ENCODE results near the gene SCMH1. TPM values are rescaled to one million over a fixed set of nuclear protein-coding genes. Genes with fewer than 3 reads are reported as not detected.

The SCMH1 gene
- polyA plus RNA-seq (2013, experiment 1 of 2), result 34.4 TPM
- 33.1 TPM for polyA plus RNA-seq (2013, experiment 2 of 2)

- DNase-seq, result peak; percentile 60
- H3K4ac ChIP-seq (ENCODE audit: low read depth in 1 of 2, low read length in 2 of 2), result peak within 1 kb of the TSS; percentile 88 to 99
- 2% methylated on average over 18 of the region's 85 CpGs for WGBS
These were observed at the start of gene SCMH1 for GRCh38 chr1:41241749-41242341. TSS of gene SCMH1 (minus strand) at chr1:41242306. CDS start at chr1:41186133, 56,173 bp downstream.

GRCh38 chr1:41291195-41291594 lies 49.1 kb upstream of the SCMH1 start:
- Histone ChIP-seq H3K27me3 (ENCODE audit: control insufficient read depth in 1 of 2, insufficient read depth in 1 of 2, low read length in 2 of 2) (peaks cover 50 to 56% of the 10 kb centered on the region in 2 experiments), H3K79me1 (replicated peaks; ENCODE audit: low read length, poor library complexity, severe bottlenecking) (no peaks in the 10 kb centered on the region), H2BK120ac (ENCODE audit: low read depth, low read length) (no peak overlapping the region), H3K4me1 (ENCODE audit: control insufficient read depth, insufficient read depth, low read depth, low read length) (no peaks in the 10 kb centered on the region), H2BK12ac (ENCODE audit: low read length in 2 of 2) (no peak overlapping the region), H2AFZ (ENCODE audit: low read depth, low read length) (no peak overlapping the region), H4K8ac (ENCODE audit: low read length) (no peak overlapping the region), H3K23ac (ENCODE audit: low read length in 2 of 2) (no peak overlapping the region), H3K27ac (ENCODE audit: low read length, poor library complexity, severe bottlenecking) (no peak overlapping the region), H4K91ac (ENCODE audit: low read length) (no peak overlapping the region), H3K9me3 (ENCODE audit: control insufficient read depth, low read length) (no peaks in the 10 kb centered on the region), H2BK15ac (ENCODE audit: low read depth, poor library complexity, severe bottlenecking) (no peak overlapping the region), H3K9ac (ENCODE audit: low read length) (no peak overlapping the region), H3K4ac (ENCODE audit: low read depth in 1 of 2, low read length in 2 of 2) (no peak overlapping the region), H2BK5ac (ENCODE audit: low read depth, low read length, poor library complexity, severe bottlenecking) (no peak overlapping the region), H3K18ac (ENCODE audit: low read depth in 1 of 2, low read length in 2 of 2) (no peak overlapping the region), H3K4me2 (ENCODE audit: low read length, poor library complexity, severe bottlenecking) (no peak overlapping the region), H3K14ac (ENCODE audit: low read length in 2 of 2) (no peak overlapping the region), H2AK5ac (ENCODE audit: low read length, severe bottlenecking) (no peak overlapping the region), H3K36me3 (ENCODE audit: control insufficient read depth in 1 of 2, insufficient read depth in 2 of 2, low read depth in 1 of 2, low read length in 2 of 2) (no peaks in the 10 kb centered on the region), H3K4me3 (ENCODE audit: insufficient read depth in 1 of 2, low read depth in 1 of 2, low read length in 2 of 2) (no peak overlapping the region)
- WGBS, result 81% methylated on average over 5 of the region's 5 CpGs
- no peak for DNase-seq

More at GRCh38 chr1:41241749-41242341, at the start of gene SCMH1:
- Histone ChIP-seq H3K79me1 (replicated peaks; ENCODE audit: low read length, poor library complexity, severe bottlenecking) (peaks cover 15% of the 10 kb centered on the region), H3K27me3 (ENCODE audit: control insufficient read depth in 1 of 2, insufficient read depth in 1 of 2, low read length in 2 of 2) (no peaks in the 10 kb centered on the region), H2BK120ac (ENCODE audit: low read depth, low read length) (peak within 1 kb of the TSS; percentile 96), H3K4me3 (ENCODE audit: insufficient read depth in 1 of 2, low read depth in 1 of 2, low read length in 2 of 2) (peak within 1 kb of the TSS; percentile 80 to 94), H3K14ac (ENCODE audit: low read length in 2 of 2) (peak within 1 kb of the TSS; percentile 89 to 99), H2AFZ (ENCODE audit: low read depth, low read length) (peak within 1 kb of the TSS; percentile 81), H3K18ac (ENCODE audit: low read depth in 1 of 2, low read length in 2 of 2) (peak within 1 kb of the TSS; percentile 96 to 100), H3K27ac (ENCODE audit: low read length, poor library complexity, severe bottlenecking) (peak within 1 kb of the TSS; percentile 39), H3K4me1 (ENCODE audit: control insufficient read depth, insufficient read depth, low read depth, low read length) (peaks cover 12% of the 10 kb centered on the region), H3K36me3 (ENCODE audit: control insufficient read depth in 1 of 2, insufficient read depth in 2 of 2, low read depth in 1 of 2, low read length in 2 of 2) (no peaks in the 10 kb centered on the region), H4K8ac (ENCODE audit: low read length) (peak within 1 kb of the TSS; percentile 90), H2AK5ac (ENCODE audit: low read length, severe bottlenecking) (peak within 1 kb of the TSS; percentile 50), H2BK15ac (ENCODE audit: low read depth, poor library complexity, severe bottlenecking) (peak within 1 kb of the TSS; percentile 97), H3K9ac (ENCODE audit: low read length) (peak within 1 kb of the TSS; percentile 83), H3K23ac (ENCODE audit: low read length in 2 of 2) (peak within 1 kb of the TSS in 1 of 2 experiments; percentile 80), H2BK5ac (ENCODE audit: low read depth, low read length, poor library complexity, severe bottlenecking) (peak within 1 kb of the TSS; percentile 73), H2BK12ac (ENCODE audit: low read length in 2 of 2) (peak within 1 kb of the TSS in 1 of 2 experiments; percentile 97), H3K4me2 (ENCODE audit: low read length, poor library complexity, severe bottlenecking) (peak within 1 kb of the TSS; percentile 75), H3K9me3 (ENCODE audit: control insufficient read depth, low read length) (no peaks in the 10 kb centered on the region), H4K91ac (ENCODE audit: low read length) (peak within 1 kb of the TSS; percentile 99)

GRCh38 chr1:41289196-41289595 lies 47.1 kb upstream of the SCMH1 start:
- no peak overlapping the region for H3K14ac ChIP-seq (ENCODE audit: low read length in 2 of 2)
- no peak overlapping the region for H2AK5ac ChIP-seq (ENCODE audit: low read length, severe bottlenecking)
- H3K23ac ChIP-seq (ENCODE audit: low read length in 2 of 2), result no peak overlapping the region
- H3K4me2 ChIP-seq (ENCODE audit: low read length, poor library complexity, severe bottlenecking), result no peak overlapping the region
- no peak overlapping the region for H3K4ac ChIP-seq (ENCODE audit: low read depth in 1 of 2, low read length in 2 of 2)
- H3K4me3 ChIP-seq (ENCODE audit: insufficient read depth in 1 of 2, low read depth in 1 of 2, low read length in 2 of 2), result no peak overlapping the region
- H3K9ac ChIP-seq (ENCODE audit: low read length), result no peak overlapping the region
- 93% methylated on average over 5 of the region's 5 CpGs for WGBS
- no peak overlapping the region for H4K91ac ChIP-seq (ENCODE audit: low read length)
- DNase-seq, result no peak
- H3K9me3 ChIP-seq (ENCODE audit: control insufficient read depth, low read length), result no peaks in the 10 kb centered on the region
- H3K18ac ChIP-seq (ENCODE audit: low read depth in 1 of 2, low read length in 2 of 2), result no peak overlapping the region
- H2AFZ ChIP-seq (ENCODE audit: low read depth, low read length), result no peak overlapping the region
- H2BK5ac ChIP-seq (ENCODE audit: low read depth, low read length, poor library complexity, severe bottlenecking), result no peak overlapping the region
- no peak overlapping the region for H4K8ac ChIP-seq (ENCODE audit: low read length)
- H2BK15ac ChIP-seq (ENCODE audit: low read depth, poor library complexity, severe bottlenecking), result no peak overlapping the region
- H2BK120ac ChIP-seq (ENCODE audit: low read depth, low read length), result no peak overlapping the region
- peaks cover 56 to 67% of the 10 kb centered on the region in 2 experiments for H3K27me3 ChIP-seq (ENCODE audit: control insufficient read depth in 1 of 2, insufficient read depth in 1 of 2, low read length in 2 of 2)
- H3K4me1 ChIP-seq (ENCODE audit: control insufficient read depth, insufficient read depth, low read depth, low read length), result no peaks in the 10 kb centered on the region
- no peaks in the 10 kb centered on the region for H3K36me3 ChIP-seq (ENCODE audit: control insufficient read depth in 1 of 2, insufficient read depth in 2 of 2, low read depth in 1 of 2, low read length in 2 of 2)
- H2BK12ac ChIP-seq (ENCODE audit: low read length in 2 of 2), result no peak overlapping the region
- no peak overlapping the region for H3K27ac ChIP-seq (ENCODE audit: low read length, poor library complexity, severe bottlenecking)
- no peaks in the 10 kb centered on the region for H3K79me1 ChIP-seq (replicated peaks; ENCODE audit: low read length, poor library complexity, severe bottlenecking)

- no peak overlapping the region for H3K18ac ChIP-seq (ENCODE audit: low read depth in 1 of 2, low read length in 2 of 2)
- H3K27me3 ChIP-seq (ENCODE audit: control insufficient read depth in 1 of 2, insufficient read depth in 1 of 2, low read length in 2 of 2), result peaks cover 65 to 80% of the 10 kb centered on the region in 2 experiments
- no peak overlapping the region for H2BK15ac ChIP-seq (ENCODE audit: low read depth, poor library complexity, severe bottlenecking)
- no peak overlapping the region for H2BK5ac ChIP-seq (ENCODE audit: low read depth, low read length, poor library complexity, severe bottlenecking)
- H3K36me3 ChIP-seq (ENCODE audit: control insufficient read depth in 1 of 2, insufficient read depth in 2 of 2, low read depth in 1 of 2, low read length in 2 of 2), result no peaks in the 10 kb centered on the region
- no peaks in the 10 kb centered on the region for H3K79me1 ChIP-seq (replicated peaks; ENCODE audit: low read length, poor library complexity, severe bottlenecking)
- no peaks in the 10 kb centered on the region for H3K4me1 ChIP-seq (ENCODE audit: control insufficient read depth, insufficient read depth, low read depth, low read length)
- H2AK5ac ChIP-seq (ENCODE audit: low read length, severe bottlenecking), result no peak overlapping the region
- H3K27ac ChIP-seq (ENCODE audit: low read length, poor library complexity, severe bottlenecking), result no peak overlapping the region
- H4K8ac ChIP-seq (ENCODE audit: low read length), result no peak overlapping the region
- no peak overlapping the region for H2BK120ac ChIP-seq (ENCODE audit: low read depth, low read length)
- no peak overlapping the region for H3K4me2 ChIP-seq (ENCODE audit: low read length, poor library complexity, severe bottlenecking)
- H3K4me3 ChIP-seq (ENCODE audit: insufficient read depth in 1 of 2, low read depth in 1 of 2, low read length in 2 of 2), result no peak overlapping the region
- DNase-seq, result no peak
- no peak overlapping the region for H4K91ac ChIP-seq (ENCODE audit: low read length)
- H3K14ac ChIP-seq (ENCODE audit: low read length in 2 of 2), result no peak overlapping the region
- H3K9ac ChIP-seq (ENCODE audit: low read length), result no peak overlapping the region
- no peak overlapping the region for H2BK12ac ChIP-seq (ENCODE audit: low read length in 2 of 2)
- no peaks in the 10 kb centered on the region for H3K9me3 ChIP-seq (ENCODE audit: control insufficient read depth, low read length)
- no peak overlapping the region for H3K4ac ChIP-seq (ENCODE audit: low read depth in 1 of 2, low read length in 2 of 2)
- no peak overlapping the region for H3K23ac ChIP-seq (ENCODE audit: low read length in 2 of 2)
- WGBS, result 87% methylated on average over 4 of the region's 4 CpGs
- H2AFZ ChIP-seq (ENCODE audit: low read depth, low read length), result no peak overlapping the region
These were observed 44.9 kb upstream of the SCMH1 start for GRCh38 chr1:41286992-41287391.
